ENCODE results near the gene TMUB1. TPM values are rescaled to one million over a fixed set of nuclear protein-coding genes. Genes with fewer than 3 reads are reported as not detected.

Gene TMUB1, protein sequence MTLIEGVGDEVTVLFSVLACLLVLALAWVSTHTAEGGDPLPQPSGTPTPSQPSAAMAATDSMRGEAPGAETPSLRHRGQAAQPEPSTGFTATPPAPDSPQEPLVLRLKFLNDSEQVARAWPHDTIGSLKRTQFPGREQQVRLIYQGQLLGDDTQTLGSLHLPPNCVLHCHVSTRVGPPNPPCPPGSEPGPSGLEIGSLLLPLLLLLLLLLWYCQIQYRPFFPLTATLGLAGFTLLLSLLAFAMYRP
- total RNA-seq (10 to 100 TPM; 32.8 to 49.6 TPM), polyA plus RNA-seq (100 to 1,000 TPM in 1 of 2 donors, 10 to 100 TPM in 1; 43.5 to 104 TPM)
- long read RNA-seq, donor 1, transcript TMUB1-201 (3 exons, 1,353 nt) = major isoform, 13 of 20 reads
- long read RNA-seq, donor 1, transcript TMUB1-203 (2 exons, 1,549 nt) = minor isoform, 7 of 20 reads
- long read RNA-seq, donor 1, partial matches to known transcripts = 0 of 20 reads
- long read RNA-seq, donor 1, other reads (novel, unspliced or antisense) = 0 of 20 reads
- long read RNA-seq, donor 2, partial matches to known transcripts = 0 of 3 reads
- long read RNA-seq, donor 2, other reads (novel, unspliced or antisense) = 0 of 3 reads
- long read RNA-seq, donor 3, transcript TMUB1-201 (3 exons, 1,353 nt) = major isoform, 8 of 13 reads
- long read RNA-seq, donor 3, partial matches to known transcripts = 0 of 13 reads
- long read RNA-seq, donor 3, other reads (novel, unspliced or antisense) = 0 of 13 reads
- long read RNA-seq, donor 4, transcript TMUB1-203 (2 exons, 1,549 nt) = major isoform, 5 of 9 reads
- long read RNA-seq, donor 4, partial matches to known transcripts = 0 of 9 reads
- long read RNA-seq, donor 4, other reads (novel, unspliced or antisense) = 0 of 9 reads
- long read RNA-seq, donor 5, transcript TMUB1-201 (3 exons, 1,353 nt) = major isoform, 15 of 34 reads
- long read RNA-seq, donor 5, partial matches to known transcripts = 13 of 34 reads
- long read RNA-seq, donor 5, other reads (novel, unspliced or antisense) = 0 of 34 reads

DNA sequence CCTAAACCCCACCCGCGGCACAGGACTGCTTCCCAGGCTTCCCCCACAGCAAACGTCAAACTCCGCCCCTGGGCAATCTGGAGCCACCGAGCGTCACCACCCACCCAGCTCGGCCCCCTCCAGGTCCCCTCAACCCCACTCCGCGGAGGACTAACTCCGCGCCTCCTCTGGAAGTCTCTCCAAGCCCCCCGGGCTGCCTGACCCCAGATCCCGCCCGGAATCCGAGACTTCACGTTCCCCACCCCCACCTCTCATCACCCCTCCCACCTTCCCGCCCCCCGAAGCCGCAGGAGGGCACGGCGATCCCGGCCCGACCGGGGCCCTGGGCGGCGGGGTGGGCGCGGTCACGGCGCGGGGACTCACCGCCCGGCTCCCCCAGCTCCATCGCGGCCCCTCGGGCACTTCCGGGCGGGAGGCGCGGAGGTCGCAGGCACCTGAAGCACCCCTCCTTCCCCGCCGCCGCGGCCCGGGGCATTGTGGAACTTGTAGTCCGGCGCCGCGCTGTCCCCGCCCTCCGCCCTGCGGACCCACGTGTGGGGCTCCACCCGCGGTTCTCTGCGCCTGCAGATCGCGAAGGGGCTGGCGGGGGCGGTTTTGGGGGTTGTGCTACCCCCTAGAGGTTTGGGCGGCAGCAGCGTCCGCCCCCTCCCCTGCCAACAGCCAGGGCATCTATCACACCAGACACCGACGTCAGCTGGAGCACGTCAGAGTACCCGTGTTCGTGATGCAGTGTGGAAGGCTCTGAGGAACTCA lies at the start of gene TMUB1:
Gene TMUB1, minus strand, starts transcription at position 423 of the 753 bp plus-strand sequence. CDS start 930 bp downstream, outside the sequence.
- peak; percentile 56 for ATAC-seq (ENCODE audit: insufficient read depth, low FRiP score)
- WGBS, 2 donors = 1% methylated on average over 54 to 69 of the region's 69 CpGs

DNA sequence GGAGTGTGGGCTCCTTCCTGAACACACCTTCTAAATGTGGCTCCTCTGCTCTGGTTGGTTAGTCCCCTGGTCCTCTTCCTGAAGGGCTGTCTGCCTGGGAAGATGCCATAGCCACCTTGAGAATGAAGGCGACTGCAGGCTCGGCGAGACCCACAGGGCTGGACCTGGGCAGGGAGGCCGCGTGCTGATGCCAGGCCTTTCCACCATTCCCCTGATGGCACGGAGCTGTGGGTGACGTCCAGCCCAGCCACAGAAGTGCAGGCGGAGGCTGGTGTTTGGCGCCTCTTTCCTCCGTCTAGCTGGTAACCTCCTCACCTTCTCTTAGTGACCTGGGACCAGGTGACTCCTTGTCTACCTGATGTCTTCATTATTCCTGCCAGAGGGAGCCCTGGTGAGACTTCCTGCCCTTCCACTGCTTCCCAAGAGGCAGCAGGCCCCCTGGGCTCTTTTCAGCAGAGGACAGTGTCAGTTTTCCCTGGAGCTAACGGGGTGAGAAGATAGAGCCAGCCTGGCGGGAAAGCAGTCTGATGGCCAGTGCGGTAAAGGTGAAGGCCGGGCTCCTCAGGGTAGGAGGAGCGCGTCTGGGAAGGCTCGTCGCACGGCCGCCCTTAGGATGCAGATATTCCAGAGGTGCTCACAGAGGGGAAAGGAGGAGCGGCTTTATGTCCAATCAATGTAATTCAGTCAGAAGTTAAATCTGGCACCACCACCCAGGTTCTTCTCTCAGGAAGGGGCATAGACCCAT lies 49.3 kb upstream of the TMUB1 start:
- TF ChIP-seq, protein P1, sequence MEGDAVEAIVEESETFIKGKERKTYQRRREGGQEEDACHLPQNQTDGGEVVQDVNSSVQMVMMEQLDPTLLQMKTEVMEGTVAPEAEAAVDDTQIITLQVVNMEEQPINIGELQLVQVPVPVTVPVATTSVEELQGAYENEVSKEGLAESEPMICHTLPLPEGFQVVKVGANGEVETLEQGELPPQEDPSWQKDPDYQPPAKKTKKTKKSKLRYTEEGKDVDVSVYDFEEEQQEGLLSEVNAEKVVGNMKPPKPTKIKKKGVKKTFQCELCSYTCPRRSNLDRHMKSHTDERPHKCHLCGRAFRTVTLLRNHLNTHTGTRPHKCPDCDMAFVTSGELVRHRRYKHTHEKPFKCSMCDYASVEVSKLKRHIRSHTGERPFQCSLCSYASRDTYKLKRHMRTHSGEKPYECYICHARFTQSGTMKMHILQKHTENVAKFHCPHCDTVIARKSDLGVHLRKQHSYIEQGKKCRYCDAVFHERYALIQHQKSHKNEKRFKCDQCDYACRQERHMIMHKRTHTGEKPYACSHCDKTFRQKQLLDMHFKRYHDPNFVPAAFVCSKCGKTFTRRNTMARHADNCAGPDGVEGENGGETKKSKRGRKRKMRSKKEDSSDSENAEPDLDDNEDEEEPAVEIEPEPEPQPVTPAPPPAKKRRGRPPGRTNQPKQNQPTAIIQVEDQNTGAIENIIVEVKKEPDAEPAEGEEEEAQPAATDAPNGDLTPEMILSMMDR (IDR thresholded peaks at IDR 0.05; ENCODE audit: control extremely low read depth, extremely low read depth) = no peak
- H3K36me3 ChIP-seq (ENCODE audit: control insufficient read depth in 4 of 4, insufficient read depth in 4 of 4, low read length in 4 of 4) = peaks cover 0 to 90% (median 35%) of the 10 kb centered on the region in 4 donors
- no peak overlapping the region for H3K4me3 ChIP-seq
- peaks cover 0 to 4% (median 0%) of the 10 kb centered on the region in 4 donors for H3K9me3 ChIP-seq (ENCODE audit: control insufficient read depth in 4 of 4, insufficient read depth in 3 of 4, low read length in 3 of 4)
- H3K27me3 ChIP-seq (ENCODE audit: control insufficient read depth in 3 of 3, insufficient read depth in 3 of 3, low read length in 2 of 3) = no peaks in the 10 kb centered on the region
- no peak for DNase-seq
- peaks cover 0 to 14% (median 0%) of the 10 kb centered on the region in 5 donors for H3K4me1 ChIP-seq (ENCODE audit: control insufficient read depth in 5 of 5, insufficient read depth in 5 of 5, low read length in 5 of 5)
- no peak overlapping the region for H3K27ac ChIP-seq (ENCODE audit: low read depth in 1 of 2, low read length in 1 of 2)
- WGBS, 2 donors = 96 to 97% methylated on average over 21 of the region's 21 CpGs
- ATAC-seq (ENCODE audit: insufficient read depth, low FRiP score) = no peak
- no peak overlapping the region for H3K9ac ChIP-seq (ENCODE audit: insufficient read depth in 1 of 2, low read length in 2 of 2)

More for the DNA sequence above, at the start of gene TMUB1:
- TF ChIP-seq, protein P1 (IDR thresholded peaks at IDR 0.05; ENCODE audit: control extremely low read depth, extremely low read depth) = no peak
- H3K4me1 ChIP-seq (ENCODE audit: control insufficient read depth in 5 of 5, insufficient read depth in 5 of 5, low read length in 5 of 5) = peaks cover 13 to 59% (median 38%) of the 10 kb centered on the region in 5 donors
- H3K4me3 ChIP-seq = peak within 1 kb of the TSS; percentile 70
- H3K36me3 ChIP-seq (ENCODE audit: control insufficient read depth in 4 of 4, insufficient read depth in 4 of 4, low read length in 4 of 4) = peaks cover 0 to 4% (median under 1%) of the 10 kb centered on the region in 4 donors
- H3K9ac ChIP-seq (ENCODE audit: insufficient read depth in 1 of 2, low read length in 2 of 2) = peak within 1 kb of the TSS in 1 of 2 donors; percentile 36
- DNase-seq = peak; percentile 56 to 74 (median 67)
- peak within 1 kb of the TSS; percentile 58 to 75 for H3K27ac ChIP-seq (ENCODE audit: low read depth in 1 of 2, low read length in 1 of 2)
- no peaks in the 10 kb centered on the region for H3K9me3 ChIP-seq (ENCODE audit: control insufficient read depth in 4 of 4, insufficient read depth in 3 of 4, low read length in 3 of 4)
- H3K27me3 ChIP-seq (ENCODE audit: control insufficient read depth in 3 of 3, insufficient read depth in 3 of 3, low read length in 2 of 3) = no peaks in the 10 kb centered on the region

Data from lung (tissue), 16 donors.